Upper lobe of right lung (tissue), 1 donor: ENCODE data around the gene SCYGR6. TPM values are rescaled to one million over a fixed set of nuclear protein-coding genes. Genes with fewer than 3 reads are reported as not detected.

Experiments used
- ATAC-seq: fragments of 200-7000 bp; cut with Tn5 transposase; one replicate; pipeline ENCODE4 v1.9.1; 2020; ENCODE audit warnings: mild to moderate bottlenecking, moderate library complexity
- DNase-seq: peaks from one replicate; pipeline ENCODE4 v3.0.0-alpha.2; 2020
- H3K27ac ChIP-seq: fragments of 200-600 bp; one replicate; pipeline ENCODE4 v1.8.0; 2022
- H3K27me3 ChIP-seq: fragments of 200-600 bp; one replicate; pipeline ENCODE4 v1.8.0; 2022; ENCODE audit warnings: mild to moderate bottlenecking
- H3K36me3 ChIP-seq: fragments of 200-600 bp; one replicate; pipeline ENCODE4 v1.8.0; 2022
- H3K4me1 ChIP-seq: fragments of 200-600 bp; one replicate; pipeline ENCODE4 v1.8.0; 2022
- H3K4me3 ChIP-seq: fragments of 200-600 bp; one replicate; pipeline ENCODE4 v1.8.0; 2022; ENCODE audit warnings: mild to moderate bottlenecking
- H3K9me3 ChIP-seq: fragments of 200-600 bp; one replicate; pipeline ENCODE4 v1.8.0; 2022
- CTCF ChIP-seq: fragments of 200-600 bp; IDR thresholded peaks from one replicate; pipeline ENCODE4 v1.8.0; 2022; ENCODE audit warnings: antibody characterized with exemption
- intact Hi-C: fragments of 100-400 bp; cut with DNase I; formaldehyde crosslinking; loops from one replicate; pipeline ENCODE4 v1.11.0; 2022
- total RNA-seq: library from RNA; stranded (reverse); fragmentation: NEBNext Ultra II Directional; extraction: Animal tissue kit (Norgen Biotek cat#: 25700); gene quantifications from one replicate; pipeline ENCODE4 v1.2.1, GENCODE V29; 2021
- donor health status: DM: no; HTN: yes; CAD: no; lungs with severe emphysema.

The SCYGR6 gene
- total RNA-seq, 1 donor from 2014 or later, result not detected

- Histone ChIP-seq H3K4me3 (no peak overlapping the region), H3K4me1 (no peaks in the 10 kb centered on the region), H3K27ac (no peak overlapping the region), H3K36me3 (no peaks in the 10 kb centered on the region), H3K27me3 (no peaks in the 10 kb centered on the region), H3K9me3 (no peaks in the 10 kb centered on the region)
- TF ChIP-seq CTCF, result no peak
- intact Hi-C loops, result no loop called here
- ATAC-seq (peak; percentile 3), DNase-seq (no peak)
Measured at GRCh38 chr2:227719641-227720040, 4.9 kb downstream of the SCYGR6 start.

- DNase-seq (peak; percentile 93), ATAC-seq (peak; percentile 97)
- H3K27ac ChIP-seq, result peak within 1 kb of the TSS; percentile 70
- TF ChIP-seq CTCF, result no peak
- intact Hi-C loops, result no loop called here
- peak within 1 kb of the TSS; percentile 55 for H3K4me3 ChIP-seq
- H3K4me1 ChIP-seq, result no peaks in the 10 kb centered on the region
- no peaks in the 10 kb centered on the region for H3K9me3 ChIP-seq
- no peaks in the 10 kb centered on the region for H3K27me3 ChIP-seq
- no peaks in the 10 kb centered on the region for H3K36me3 ChIP-seq
Measured at GRCh38 chr2:227717687-227718567, 6.6 kb downstream of the SCYGR6 start, which contains the start of gene SLC19A3. Gene SLC19A3 (minus strand): TSS chr2:227718028. CDS start chr2:227702318, 15,710 bp downstream.

GRCh38 chr2:227716501-227716900, 8.1 kb downstream of the SCYGR6 start:
- no peaks in the 10 kb centered on the region for H3K4me1 ChIP-seq
- ATAC-seq (no peak), DNase-seq (no peak)
- no peaks in the 10 kb centered on the region for H3K36me3 ChIP-seq
- no peaks in the 10 kb centered on the region for H3K27me3 ChIP-seq
- no peak for TF ChIP-seq CTCF
- H3K9me3 ChIP-seq, result no peaks in the 10 kb centered on the region
- H3K4me3 ChIP-seq, result peak overlapping the region; percentile 55
- intact Hi-C loops, result no loop called here
- no peak overlapping the region for H3K27ac ChIP-seq

- no peaks in the 10 kb centered on the region for H3K36me3 ChIP-seq
- intact Hi-C loops, result no loop called here
- H3K4me1 ChIP-seq, result no peaks in the 10 kb centered on the region
- no peak overlapping the region for H3K4me3 ChIP-seq
- ATAC-seq, result no peak
- DNase-seq, result no peak
- H3K27me3 ChIP-seq, result no peaks in the 10 kb centered on the region
- no peak for TF ChIP-seq CTCF
- no peak overlapping the region for H3K27ac ChIP-seq
- no peaks in the 10 kb centered on the region for H3K9me3 ChIP-seq
Measured at GRCh38 chr2:227713291-227713690, 11.3 kb downstream of the SCYGR6 start.

- Histone ChIP-seq H3K4me3 (no peak overlapping the region), H3K9me3 (no peaks in the 10 kb centered on the region), H3K4me1 (no peaks in the 10 kb centered on the region), H3K36me3 (no peaks in the 10 kb centered on the region), H3K27me3 (no peaks in the 10 kb centered on the region), H3K27ac (no peak overlapping the region)
- intact Hi-C loops, result no loop called here
- no peak for TF ChIP-seq CTCF
- no peak for DNase-seq
- no peak for ATAC-seq
Measured at GRCh38 chr2:227710986-227711385, 13.6 kb downstream of the SCYGR6 start.
